Stimulated activated CD8-positive, alpha-beta memory T cell treated with anti-CD3 and anti-CD28 coated beads, Interleukin-7, amount 100 ng/mL, for 1 hour (primary cell): ENCODE data around the gene VTI1A.
"Not testable (repeated sequence)": the region's sequence is repeated elsewhere in the genome, so short reads cannot be mapped to it uniquely, and the experiment has no call there.

ENCODE experiments used
- DNase-seq, 2 donors: peaks; one replicate each; pipeline ENCODE4 v3.0.0-alpha.2; 2020; ENCODE audit warnings: low read depth in 2 of 2

The VTI1A gene

DNA sequence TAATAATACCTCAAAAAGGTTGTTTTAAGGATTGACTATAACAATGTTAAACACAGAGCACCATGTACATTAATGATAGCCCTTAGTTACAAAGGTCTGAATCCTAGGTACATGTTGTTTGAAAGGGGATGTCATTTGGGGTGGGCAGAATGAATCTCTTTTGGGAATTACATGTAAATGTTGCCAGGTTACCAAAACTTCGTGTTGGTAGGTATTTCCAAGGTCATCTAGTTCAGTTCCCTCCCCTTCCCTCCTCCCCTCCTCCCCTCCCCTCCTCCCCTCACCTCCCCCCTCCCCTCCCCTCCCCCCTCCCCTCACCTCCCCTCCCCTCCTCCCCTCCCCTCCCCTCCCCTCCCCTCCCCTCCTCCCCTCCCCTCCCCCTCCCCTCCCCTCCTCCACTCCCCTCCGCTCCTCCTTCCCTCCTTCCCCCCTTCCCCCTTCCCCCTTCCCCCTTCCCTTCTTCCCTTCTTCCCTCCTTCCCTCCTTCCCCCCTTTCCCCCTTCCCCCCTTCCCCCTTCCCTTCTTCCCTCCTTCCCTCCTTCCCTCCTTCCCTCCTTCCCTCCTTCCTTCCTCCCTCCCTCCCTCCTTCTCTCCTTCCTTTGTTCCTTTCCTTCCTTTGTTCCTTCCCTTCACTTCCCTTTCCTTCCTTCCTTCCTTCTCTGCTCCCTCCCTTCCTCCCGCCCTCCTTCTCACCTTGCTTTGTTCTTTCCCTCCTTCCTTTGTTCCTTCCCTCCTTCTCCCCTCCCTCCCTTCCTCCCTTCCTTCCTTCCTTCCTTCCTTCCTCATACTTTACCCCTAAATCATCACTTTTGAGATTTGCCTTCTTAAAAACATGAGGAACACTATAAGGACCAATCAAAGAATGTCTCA, 8.1 kb downstream of the VTI1A start:
- DNase-seq = no peak

DNA sequence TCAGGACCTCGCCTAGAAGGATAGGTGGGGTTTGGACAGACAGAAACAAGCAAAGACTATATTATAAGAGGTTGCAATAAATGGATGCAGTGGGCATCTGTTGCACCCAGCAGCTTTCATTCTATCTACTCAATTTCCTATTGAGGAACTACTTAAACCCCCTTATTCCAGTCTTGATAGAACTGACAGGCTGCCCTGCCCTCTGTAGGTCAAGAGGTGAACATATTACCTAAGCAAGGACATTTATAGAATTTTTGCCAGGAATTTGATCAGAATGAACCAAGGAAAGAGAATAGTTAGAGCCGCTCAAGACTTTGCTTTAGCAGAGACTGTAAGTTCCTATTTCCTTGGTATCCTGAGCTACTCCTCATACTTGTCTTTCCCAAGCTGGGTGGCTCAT, 9.5 kb downstream of the VTI1A start:
- no peak for DNase-seq

DNA sequence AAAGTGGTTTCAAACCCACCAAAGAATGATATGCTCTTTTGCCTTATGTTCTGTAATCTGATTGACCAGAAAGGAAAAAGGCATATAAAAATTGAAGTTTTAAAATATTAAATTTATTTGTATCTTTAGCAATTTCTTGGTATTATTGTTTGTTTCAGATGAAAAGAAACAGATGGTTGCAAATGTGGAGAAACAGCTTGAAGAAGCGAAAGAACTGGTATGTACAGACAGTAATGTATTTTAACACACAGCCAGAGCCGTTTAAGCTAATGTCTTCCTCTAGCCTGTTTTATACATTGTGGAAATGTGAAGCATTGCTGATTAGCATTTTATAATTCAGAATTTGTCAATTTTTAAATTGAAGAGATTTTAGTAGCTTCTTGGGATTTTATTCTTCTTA, 13.4 kb downstream of the VTI1A start:
- DNase-seq = no peak

DNA sequence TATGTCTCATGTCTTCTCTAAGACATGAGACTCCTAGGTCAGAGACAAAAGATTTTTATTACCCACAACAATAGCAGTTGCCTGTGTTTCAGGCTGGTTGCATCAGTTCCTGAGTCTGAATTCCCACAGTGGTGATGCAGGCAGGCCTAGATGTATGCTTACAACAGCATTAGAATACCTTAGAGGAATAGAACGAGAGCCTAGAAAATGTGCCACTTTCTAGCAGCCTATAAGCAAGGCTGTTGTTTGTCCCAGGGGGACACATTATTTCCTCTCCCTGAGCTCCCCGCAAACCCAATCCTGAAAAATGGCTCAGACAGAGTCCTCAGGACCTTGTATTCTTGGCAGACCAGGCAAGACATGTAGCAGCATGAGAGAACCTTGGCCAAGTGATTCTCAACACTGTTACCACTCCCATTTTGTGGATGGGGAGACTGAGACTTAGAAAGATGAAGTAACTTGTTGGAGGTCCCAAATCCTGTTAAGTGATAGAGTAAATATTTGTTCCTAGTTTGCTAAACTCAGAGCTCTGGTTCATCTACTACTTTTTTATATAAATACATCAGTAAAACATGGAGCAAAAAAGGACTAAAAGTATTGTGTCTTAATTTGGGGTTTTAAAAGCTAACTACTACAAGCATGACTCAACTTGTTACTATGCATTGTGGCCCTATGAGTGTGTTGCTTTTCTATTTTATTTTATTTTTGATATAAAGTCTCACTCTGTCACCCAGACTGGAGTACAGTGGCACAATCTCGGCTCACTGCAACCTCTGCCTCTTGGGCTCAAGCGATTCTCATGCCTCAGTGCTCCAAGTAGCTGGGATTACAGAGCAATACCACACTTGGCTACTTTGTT, 14.2 kb downstream of the VTI1A start:
- no peak for DNase-seq

DNA sequence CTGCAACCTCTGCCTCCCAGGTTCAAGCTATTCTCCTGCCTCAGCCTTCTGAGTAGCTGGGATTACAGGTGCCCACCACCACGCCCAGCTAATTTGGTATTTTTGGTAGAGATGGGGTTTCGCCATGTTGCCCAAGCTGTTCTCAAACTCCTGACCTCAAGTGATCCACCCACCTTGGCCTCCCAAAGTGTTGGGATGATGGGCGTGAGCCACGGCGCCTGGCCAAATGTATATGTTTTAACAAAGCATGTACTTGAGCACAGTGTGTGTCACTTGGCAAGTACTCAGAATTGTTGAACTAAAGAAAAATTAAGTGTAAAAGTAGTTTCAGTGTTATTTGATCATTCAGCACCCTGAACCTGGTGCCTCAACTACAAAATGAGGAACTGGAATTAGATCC, 17.1 kb downstream of the VTI1A start:
- not testable (repeated sequence) for DNase-seq

DNA sequence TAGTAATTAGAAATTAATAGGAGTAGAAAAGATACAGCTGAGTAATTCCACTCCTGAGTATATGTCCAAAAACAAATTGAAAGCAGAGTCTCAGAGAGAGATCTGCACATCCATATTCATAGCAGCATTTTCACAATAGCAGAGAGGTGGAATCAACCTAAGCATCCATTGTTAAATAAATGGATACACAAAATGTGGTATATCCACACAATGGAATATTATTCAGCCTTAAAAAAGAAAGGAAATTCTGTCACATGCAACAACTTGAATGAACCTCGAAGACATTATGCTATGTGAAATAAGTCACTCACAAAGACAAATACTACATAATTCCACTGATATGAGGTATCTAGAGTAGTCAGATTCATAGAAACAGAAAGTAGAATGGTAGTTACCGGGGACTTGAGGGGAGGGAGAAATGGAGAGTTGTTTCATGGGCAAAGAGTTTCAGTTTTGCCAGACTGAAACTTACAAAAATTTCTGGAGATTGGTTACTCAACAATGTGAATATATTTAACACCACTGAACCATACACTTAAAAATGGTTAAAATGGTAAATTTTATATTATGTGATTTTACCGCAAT, 18.4 kb downstream of the VTI1A start:
- DNase-seq = no peak

DNA sequence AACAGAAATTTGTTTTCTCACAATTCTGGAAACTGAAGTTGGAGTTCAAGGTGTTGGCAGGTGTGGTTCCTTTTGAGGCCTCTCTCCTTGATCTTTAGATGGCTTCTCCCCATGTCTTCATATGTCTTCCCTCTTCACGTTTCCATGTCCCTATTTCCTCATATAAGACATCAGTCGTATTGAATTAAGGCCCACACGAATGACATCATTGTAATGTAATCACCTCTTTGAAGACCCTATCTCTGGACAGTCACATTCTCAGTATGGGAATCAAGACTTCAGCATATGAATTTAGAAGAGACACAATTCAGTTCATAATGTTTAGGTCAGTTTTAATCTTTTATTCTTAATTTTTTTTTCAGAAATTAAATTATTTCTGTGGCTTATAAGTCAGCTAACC, 19.8 kb downstream of the VTI1A start:
- no peak for DNase-seq

DNA sequence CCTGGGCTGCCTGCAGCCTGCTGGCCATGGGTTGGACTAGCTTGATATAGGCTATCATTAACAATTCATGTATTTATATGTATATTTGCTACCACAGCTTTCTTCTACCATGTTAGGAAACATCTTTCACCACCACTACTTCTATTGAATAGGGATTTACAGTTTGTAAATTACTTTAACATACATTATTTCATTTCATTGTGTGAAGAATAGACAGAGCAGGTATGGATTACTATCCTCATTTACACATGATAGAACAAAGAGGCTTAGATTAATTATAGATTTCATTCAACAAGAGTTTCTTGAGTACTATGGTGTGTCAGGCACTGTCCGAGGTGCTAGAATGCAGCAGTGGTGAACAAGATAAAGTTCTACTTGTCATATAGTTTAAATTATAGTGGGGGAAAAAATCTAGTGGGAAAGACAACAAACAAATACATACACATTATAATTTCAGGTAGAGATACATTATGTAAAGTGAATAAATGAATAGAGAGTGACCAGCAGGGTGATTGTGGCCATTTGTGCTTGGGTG, 20.6 kb downstream of the VTI1A start:
- DNase-seq = no peak

DNA sequence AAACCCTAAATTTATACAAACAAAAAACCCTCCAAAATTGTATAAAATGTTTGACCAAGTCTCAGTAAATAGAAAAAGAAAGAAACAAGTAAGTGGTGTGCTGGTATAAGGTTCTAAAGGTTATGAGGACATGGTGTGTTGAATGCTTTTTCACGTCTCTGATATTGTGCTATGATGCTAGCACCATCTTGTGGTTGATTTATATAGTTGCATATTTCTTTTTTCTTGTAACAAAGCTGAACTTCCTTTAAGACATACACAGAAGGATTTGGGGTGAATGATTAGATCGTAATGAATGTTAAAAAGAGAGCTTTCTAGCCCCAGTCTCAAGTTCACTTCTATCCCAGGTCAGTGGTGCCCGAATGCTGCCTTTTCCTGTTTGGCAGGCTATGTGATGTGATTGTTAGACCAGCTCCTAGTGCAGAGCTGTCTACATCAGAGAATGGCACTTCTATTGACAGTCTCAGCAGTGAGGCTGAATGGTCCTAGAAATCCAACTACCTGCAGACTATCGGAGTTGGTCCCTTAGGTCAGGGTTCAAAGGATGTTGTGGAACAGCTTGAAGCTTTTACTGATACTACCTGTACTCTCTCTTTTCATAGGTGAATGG, 25.0 kb downstream of the VTI1A start:
- no peak for DNase-seq

DNA sequence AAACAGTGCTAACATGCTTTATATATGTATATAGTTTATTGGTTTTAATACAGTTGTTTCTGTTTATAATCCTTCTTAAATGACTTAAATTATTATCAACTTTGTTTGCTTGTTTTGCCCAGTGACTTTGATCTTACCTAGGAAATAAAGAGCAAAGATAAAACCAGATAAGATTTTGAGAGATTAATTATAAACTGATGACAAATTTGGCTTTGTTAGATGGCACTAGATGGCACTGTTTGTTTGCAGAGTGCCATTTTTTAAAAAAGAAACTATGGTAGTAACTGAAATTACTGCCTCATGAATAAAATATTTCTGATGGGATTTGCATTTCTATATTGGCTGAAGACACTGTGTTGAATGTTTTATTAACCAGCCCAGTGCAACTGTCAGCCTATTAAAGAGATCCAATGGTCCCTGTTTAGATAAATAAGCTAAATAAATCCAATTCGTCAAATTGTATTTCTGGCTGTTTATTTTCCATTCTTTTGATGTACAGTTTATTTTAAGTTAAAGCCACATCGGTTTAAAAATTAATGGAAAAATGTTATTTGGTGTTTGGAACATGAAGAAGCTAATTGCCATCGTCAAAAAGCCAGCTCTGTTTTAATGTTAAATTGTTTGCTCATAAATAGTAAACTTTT, 28.7 kb downstream of the VTI1A start:
- DNase-seq = no peak

DNA sequence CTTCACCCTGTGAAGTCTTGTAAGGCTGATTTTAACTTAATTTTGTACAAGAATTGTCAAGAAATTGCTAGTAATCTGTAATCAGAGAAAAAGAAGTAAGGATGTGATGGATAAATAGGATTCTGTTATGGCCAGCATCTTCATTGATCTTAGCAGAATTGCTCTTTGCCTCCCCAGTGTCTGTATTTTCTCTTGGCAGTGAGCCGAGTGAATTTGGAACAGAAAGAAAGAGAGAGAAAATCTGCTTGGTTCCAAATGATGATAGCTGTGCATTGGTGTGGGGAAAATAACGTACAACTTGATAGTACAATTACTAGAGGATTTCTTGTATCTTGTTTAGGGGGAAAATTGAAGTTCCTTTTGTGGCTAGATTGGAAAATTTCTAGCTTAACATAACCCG, 34.6 kb downstream of the VTI1A start:
- no peak for DNase-seq

DNA sequence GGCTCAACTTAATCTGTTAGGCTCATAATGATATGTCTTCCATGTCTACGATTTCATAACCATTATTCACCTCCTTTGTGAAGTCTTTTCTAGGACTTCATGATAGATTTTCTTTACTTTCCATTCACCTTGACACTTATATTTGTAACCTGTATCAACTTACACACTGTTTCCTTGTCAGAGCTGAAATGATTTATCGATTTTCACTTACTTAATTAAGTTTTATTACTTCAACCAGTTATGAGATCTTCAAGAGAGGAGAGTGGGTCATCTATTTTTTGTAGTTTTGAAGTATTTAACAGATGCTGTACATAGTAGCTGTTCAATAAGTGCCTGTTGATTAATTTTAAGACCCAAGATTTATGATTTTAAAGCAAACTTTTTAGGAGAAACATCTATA, 37.4 kb downstream of the VTI1A start:
- DNase-seq = no peak

DNA sequence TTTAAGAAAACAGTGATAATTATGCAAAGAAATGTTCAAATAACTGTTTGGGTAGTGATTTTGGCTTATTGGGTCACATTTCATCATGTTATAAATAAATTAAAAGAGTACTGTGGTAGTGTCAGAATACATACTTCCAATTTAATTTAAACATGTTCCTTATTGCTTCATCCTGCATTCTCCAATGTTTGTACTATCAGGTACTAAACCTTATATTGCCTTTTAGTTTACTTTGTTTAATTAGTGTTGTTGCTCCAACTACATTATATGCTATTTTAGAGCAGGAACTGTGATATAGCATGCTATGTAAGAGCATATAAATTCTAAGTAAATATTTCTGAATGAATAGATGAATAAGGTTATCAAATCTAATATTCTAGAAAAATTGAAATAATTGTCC, 40.9 kb downstream of the VTI1A start:
- DNase-seq = no peak

DNA sequence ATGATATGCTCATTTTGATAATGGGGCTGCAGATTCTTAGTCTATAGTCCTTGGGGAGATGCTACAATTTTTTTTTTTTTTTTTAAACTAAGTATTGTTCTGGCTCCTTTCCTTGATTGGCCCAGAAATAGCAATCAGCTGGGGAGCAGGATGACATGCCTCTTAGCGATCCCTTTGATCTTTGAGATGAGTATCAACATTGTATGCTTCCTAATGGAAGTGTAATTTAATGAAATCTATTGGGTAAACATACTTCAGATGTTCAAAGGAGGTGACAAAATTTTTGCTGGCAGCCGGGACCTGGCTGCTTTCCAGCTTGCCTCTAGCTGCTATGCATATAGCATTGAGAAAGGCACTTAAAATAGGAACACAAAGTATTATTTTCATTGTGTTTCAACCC, 43.5 kb downstream of the VTI1A start:
- no peak for DNase-seq

DNA sequence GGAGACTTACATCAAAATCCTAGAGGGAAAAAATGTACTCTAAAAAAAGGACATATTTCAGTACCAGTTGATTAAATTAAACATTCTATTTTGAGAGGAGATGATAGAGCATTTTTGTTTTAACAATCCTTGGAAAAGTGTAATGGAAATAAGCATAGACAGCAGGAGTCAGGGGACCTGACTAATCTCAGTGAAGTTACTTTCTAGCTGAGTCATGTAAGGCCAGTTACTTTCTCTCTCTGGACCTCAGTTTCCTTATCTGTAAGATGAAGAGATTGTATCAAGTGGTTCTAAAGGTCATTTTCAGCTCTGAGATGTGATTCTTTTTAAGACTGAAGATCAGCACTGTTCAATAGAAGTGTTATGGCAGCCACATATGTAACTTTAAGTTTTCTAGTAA, 44.1 kb downstream of the VTI1A start:
- no peak for DNase-seq

DNA sequence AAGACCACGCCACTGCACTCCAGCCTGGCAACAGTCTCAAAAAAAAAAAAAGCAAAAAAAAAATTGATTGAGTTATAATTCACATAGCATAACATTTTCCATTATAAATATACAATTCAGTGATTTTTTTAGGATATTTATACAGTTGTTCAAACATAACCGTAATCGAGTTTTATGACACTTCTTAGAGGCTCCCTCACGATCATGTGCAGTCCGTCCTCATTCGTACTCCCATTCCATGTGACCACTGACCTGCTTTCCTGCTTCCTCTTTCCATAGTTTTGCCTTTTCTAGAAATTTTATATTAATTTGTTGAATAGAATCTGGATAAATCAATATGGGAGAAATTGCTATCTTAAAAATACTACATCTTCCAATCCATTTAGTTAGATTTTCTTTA, 45.7 kb downstream of the VTI1A start:
- DNase-seq = no peak

DNA sequence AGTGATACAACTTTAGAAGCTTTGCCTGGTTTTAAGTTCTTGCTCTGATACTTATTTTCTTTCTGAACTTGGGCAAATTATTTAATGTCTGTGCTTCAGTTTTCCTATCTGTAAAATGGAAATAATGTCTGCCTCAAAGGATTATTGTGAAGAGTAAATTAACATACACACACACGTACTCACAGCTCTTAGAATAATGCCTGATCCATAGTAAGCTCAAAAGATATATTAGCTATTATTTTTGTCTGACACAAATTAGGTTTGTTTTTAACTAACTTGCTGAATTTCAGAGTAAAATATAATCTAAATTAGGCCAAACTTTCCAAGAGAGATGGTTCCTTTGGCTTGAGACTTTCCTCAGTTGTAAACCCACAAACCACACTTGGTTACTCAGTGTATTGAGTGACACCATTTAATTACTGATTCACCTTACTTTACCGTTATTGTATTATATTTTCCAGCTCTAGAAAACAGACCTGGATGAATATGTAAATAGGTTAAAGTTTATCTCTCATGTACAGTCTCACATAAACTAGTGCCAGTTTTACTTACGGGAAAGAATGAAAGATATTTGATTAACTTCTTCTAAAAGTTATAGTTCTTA, 50.4 kb downstream of the VTI1A start:
- DNase-seq = no peak

DNA sequence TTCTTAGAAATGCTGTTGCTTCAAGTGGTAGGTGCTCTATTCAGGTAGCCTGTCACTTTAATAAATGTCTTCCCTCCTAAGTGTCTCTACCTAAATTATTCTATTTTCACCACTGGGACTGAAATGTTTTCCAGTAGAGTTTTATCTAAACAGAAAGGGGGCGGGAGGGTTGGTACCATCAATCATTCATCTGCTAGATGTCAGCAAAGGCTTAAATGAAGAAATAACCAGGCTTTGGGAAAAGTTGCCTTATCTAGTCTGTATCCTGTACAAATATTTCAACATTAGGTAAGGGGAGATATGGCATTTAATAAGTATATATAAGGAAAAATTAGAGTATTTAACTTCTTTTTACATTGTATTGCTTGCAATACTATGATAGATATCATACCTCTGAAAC, 51.8 kb downstream of the VTI1A start:
- no peak for DNase-seq

DNA sequence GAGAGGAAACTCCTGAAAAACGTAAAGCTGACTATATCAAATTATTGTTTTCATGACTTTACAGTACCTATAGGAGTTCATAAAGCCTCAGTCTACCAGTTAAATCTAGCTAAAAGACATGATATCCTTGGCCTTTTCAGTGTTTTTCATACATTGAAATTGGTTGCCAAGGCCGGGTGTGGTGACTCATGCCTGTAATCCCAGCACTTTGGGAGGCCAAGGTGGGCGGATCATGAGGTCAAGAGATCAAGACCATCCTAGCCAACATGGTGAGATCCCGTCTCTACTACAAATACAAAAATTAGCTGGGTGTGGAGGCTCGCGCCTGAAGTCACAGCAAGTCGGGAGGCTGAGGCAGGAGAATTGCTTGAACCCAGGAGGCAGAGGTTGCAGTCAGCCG, 53.0 kb downstream of the VTI1A start:
- not testable (repeated sequence) for DNase-seq

DNA sequence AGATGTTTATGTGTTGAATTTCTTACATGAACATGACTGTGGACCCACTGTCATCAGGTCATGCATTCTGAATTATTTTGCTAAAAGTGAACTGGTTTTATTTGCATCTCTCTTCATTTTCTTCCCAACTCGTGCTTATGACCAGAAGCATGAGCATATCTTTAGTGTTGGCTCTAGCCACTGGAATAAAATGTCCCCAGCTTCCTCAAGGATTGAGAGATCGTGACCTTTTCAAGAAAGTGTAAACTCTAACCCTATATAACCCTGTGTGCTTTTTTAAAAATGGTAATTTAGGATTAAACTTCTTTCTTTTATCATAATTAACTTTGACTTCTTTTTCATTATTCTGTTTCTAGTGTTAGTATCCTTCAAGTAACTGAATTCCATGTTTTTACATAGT, 55.5 kb downstream of the VTI1A start:
- DNase-seq = no peak

DNA sequence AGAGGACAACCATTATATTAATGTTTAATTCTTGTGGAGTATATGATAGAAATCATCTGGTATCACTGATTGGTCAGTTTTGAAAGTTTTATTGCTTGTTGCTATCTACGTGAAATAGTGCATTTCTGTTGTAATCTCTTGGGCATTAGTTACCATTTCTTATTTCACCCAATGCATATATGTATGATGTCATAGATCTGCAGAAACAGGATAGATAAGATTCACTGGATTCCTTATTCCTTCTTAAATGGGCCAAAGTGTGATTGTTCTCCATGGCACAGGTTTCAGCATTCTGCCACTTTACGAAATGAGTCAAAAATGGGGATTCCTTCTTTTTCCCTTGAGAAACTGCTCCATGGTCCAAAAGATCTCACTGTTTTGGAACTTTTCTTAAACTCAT, 56.6 kb downstream of the VTI1A start:
- no peak for DNase-seq
